Bronchial smooth muscle cell (primary cell): Measurements from ENCODE around the gene CSTPP1. TPM values are rescaled to one million over a fixed set of nuclear protein-coding genes. Genes with fewer than 3 reads are reported as not detected.

Experiments used
- total RNA-seq: library from RNA; depleted of rRNA; stranded (reverse); fragments of >200 nt; gene quantifications from 2 replicates; pipeline ENCODE4 v1.2.1, GENCODE V29; 2014

Gene CSTPP1, protein sequence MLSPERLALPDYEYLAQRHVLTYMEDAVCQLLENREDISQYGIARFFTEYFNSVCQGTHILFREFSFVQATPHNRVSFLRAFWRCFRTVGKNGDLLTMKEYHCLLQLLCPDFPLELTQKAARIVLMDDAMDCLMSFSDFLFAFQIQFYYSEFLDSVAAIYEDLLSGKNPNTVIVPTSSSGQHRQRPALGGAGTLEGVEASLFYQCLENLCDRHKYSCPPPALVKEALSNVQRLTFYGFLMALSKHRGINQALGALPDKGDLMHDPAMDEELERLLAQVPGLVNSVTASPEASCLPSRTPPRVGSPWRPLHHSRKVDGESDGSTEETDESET
- total RNA-seq, result 13.2 and 13.4 TPM in 2 replicates

DNA sequence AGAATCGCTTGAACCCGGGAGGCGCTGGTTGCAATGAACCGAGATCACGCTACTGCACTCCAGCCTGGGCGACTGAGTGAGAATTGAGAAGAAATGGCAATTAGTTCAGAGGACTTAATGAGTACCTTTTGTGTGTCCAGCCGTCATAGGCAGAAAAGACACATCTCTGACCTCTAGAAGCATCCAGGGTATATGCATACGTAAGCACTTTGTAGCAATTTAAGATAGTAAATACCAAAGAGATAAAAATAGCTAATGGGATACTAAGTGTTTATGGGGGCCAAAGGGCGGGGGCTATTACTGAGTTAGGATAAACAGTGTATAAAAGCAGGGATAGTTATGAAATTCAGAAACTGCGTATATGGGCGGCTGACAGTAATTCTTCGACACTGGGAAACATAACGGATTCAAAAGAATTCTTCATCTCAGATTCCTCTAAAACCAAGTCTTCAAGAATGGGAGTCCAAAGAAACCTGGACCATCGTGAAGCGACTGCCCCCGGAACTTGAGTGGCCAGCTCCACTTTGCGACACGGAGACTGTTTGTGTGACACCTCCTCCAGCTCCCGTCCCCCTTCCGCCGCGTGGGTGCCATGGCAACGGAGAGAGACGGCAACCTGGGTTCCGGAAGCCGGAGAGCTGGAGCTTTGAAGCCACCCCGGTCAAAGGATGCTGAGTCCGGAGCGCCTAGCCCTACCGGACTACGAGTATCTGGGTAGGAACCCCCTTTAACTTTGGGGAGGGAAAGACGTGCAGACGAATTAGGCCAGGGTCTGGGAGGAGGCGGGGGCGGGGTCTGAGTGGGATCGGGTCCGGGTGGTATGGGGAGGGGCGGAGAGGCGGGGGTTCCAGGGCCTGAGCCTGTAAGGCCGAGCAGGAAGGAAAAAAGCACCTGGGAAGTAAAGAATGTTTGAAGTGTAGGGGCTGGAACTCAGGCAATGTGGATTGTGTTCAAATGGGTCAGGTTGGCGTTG lies at the start of gene CSTPP1:
TSS of gene CSTPP1 (plus strand) at position 624 of the 973 bp plus-strand sequence. CDS start at position 669, 45 bp downstream.

DNA sequence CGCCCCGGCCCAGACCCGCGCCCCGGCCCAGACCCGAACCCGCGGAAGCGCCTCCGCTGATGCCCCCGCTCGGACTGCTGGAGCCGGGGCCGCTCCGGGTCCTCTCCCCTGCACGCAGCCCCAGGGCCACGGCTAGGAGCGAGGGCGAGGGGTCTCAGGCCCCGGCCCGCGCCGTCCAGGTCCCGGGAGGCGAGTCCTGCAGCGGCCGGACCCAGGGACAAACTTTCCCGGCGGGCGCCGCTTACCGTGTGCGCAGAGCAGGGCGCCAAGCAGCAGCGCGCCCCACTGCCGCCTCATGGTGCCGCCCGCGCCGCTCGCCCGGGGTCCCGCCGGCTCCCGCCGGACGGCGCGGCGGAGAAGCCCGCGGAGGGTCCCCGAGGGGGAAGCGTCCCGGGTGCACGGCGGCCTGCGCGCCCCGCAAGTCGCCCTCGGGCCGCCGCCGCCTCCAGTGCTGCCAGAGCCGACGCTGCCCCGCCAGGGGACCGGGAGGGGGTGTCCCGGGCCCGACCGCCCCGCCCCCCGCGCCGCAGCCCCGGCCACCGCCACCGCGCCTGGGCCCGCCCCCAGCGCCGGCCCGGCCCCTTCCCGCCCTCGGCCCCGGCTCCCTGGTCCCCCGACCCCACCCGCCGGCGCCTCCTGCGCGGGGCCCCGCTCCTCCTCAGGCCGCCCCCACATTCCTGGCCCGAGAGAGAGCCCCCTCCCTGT lies 18.3 kb upstream of the CSTPP1 start, which contains the start of gene LRP4:
TSS of gene LRP4 (minus strand) at position 468 of the 705 bp plus-strand sequence. CDS start at position 297, 171 bp downstream.

DNA sequence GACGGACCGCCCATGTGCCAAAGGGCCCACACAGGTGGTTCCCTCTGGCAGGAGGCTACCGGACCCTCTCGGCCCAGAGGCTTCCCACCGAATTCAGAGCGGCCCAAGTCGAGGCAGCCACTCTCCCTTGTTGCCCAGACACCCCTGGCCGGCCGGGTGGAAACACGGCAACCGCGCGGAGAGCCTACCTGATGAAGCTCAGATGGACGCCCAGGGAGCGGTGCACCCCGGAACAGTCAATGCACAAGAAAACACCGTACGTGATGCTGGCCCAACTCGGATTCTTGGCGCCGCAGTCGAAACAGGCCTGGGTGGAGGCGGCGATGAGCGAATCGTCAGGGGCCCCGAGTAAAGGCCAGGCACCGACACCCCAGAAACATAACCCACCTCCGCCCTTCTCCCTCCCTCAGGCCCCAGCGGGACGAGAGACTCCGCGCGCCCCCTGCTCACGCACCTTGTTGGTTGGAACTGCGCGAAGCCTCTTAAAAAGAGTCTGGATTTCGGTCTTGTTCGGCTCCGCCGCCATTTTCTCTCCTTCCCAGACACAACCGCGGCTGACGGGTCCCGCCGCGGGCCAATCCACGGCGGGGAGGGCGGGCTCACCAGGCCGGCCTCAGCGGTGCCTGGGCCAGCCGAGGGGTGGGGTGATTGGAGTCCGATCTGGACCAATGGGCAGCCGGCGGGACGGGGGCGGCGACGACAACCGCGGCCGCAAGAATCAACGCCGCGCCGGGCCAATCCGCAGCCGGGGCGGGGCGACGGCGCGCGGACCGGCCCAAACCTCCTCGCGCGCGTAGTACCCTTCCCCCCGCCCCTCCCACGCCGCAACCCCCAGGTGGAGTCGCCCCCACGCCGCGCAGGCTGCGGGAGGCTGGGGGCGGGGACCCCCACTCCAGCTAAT lies 240.0 kb downstream of the CSTPP1 start, which contains the start of gene ARFGAP2:
TSS of gene ARFGAP2 (minus strand) at position 552 of the 901 bp plus-strand sequence. CDS start at position 526, 26 bp downstream.

DNA sequence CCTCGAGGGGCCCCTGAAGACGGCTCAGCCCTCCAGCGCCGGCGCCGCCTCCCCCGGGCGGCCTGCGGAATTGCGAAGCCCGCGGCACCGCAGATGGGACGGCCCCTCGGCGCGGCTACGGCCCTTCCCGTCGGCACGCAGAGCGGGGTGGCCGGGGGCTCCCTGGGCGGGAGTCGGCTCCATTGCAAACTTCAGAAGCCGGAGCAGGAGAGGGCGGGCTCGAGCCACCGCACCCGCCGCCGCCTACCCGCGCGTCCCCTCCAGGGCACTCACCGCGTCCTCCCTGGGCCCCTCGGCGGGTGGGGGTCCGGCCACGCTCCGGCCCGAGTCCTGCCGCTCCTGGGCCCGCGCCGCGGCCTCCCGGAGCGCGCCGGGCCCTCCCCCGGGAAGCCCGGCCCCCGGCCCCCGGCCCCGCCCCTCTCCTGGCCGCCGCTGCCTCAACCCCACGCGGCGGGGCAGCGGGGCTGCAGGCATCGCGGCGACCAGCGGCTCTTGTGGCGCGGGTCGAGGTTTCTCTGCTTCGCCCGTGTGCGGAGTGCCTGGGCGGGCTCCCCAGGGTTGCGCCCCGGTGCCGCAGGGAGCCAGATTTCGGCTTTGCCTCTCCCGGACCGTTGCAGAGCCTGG lies 249.6 kb downstream of the CSTPP1 start, which contains the start of gene PACSIN3:
TSS of gene PACSIN3 (minus strand) at position 359 of the 624 bp plus-strand sequence. CDS start 3,707 bp downstream, outside the sequence.

Other genes with a start within 250 kb of the CSTPP1 start
- 36.3 and 38.3 TPM in 2 replicates for gene ARHGAP1, start 236.1 kb upstream of the CSTPP1 start, total RNA-seq
- 5.0 and 6.2 TPM in 2 replicates for gene ZNF408, start 235.7 kb upstream of the CSTPP1 start, total RNA-seq
- 0.16 TPM in 1 of 2 replicates, not detected in the other for gene F2, start 217.5 kb upstream of the CSTPP1 start, total RNA-seq
- gene CKAP5, start 90.5 kb upstream of the CSTPP1 start, total RNA-seq, result 57.8 and 58.0 TPM in 2 replicates
- 3.0 and 3.2 TPM in 2 replicates for gene LRP4, start 18.2 kb upstream of the CSTPP1 start, total RNA-seq
- 85.9 and 86.2 TPM in 2 replicates for gene ARFGAP2, start 240.1 kb downstream of the CSTPP1 start, total RNA-seq
- gene PACSIN3, start 249.7 kb downstream of the CSTPP1 start, total RNA-seq, result 37.8 and 43.4 TPM in 2 replicates